Fibroblast of skin of abdomen (primary cell): ENCODE measurements around the gene SORCS2.

Experiments used
- DNase-seq: peaks from one replicate; pipeline ENCODE4 v3.0.0-alpha.2; 2013

The SORCS2 gene

GRCh38 chr4:7646384-7647061, 454.2 kb downstream of the SORCS2 start:
- DNase-seq = no peak

GRCh38 chr4:7647186-7647585, 454.8 kb downstream of the SORCS2 start:
- no peak for DNase-seq

GRCh38 chr4:7647600-7648543, 455.5 kb downstream of the SORCS2 start:
- peak; percentile 75 for DNase-seq

GRCh38 chr4:7648544-7649395, 456.4 kb downstream of the SORCS2 start:
- no peak for DNase-seq

GRCh38 chr4:7649411-7649740, 457.0 kb downstream of the SORCS2 start:
- DNase-seq = no peak

GRCh38 chr4:7649741-7650531, 457.6 kb downstream of the SORCS2 start:
- DNase-seq = peak; percentile 98

GRCh38 chr4:7650606-7651385, 458.5 kb downstream of the SORCS2 start:
- no peak for DNase-seq

- no peak for DNase-seq
Measured at GRCh38 chr4:7651461-7651921, 459.2 kb downstream of the SORCS2 start.

GRCh38 chr4:7652006-7652405, 459.7 kb downstream of the SORCS2 start:
- no peak for DNase-seq

GRCh38 chr4:7652451-7652881, 460.1 kb downstream of the SORCS2 start:
- DNase-seq = no peak

- DNase-seq = no peak
Measured at GRCh38 chr4:7652906-7653305, 460.6 kb downstream of the SORCS2 start.

- no peak for DNase-seq
Measured at GRCh38 chr4:7653510-7654369, 461.4 kb downstream of the SORCS2 start.

GRCh38 chr4:7654550-7655445, 462.5 kb downstream of the SORCS2 start:
- no peak for DNase-seq

GRCh38 chr4:7655511-7656243, 463.3 kb downstream of the SORCS2 start:
- no peak for DNase-seq

- DNase-seq = no peak
Measured at GRCh38 chr4:7656244-7656800, 464.0 kb downstream of the SORCS2 start.

GRCh38 chr4:7657545-7658297, 465.4 kb downstream of the SORCS2 start:
- DNase-seq = no peak
